Motor neuron (in vitro differentiated cells): ENCODE data around the gene PLEKHB2. TPM values are rescaled to one million over a fixed set of nuclear protein-coding genes. Genes with fewer than 3 reads are reported as not detected.
"Not testable (repeated sequence)": the region's sequence is repeated elsewhere in the genome, so short reads cannot be mapped to it uniquely, and the experiment has no call there.

Source experiments
- ATAC-seq, 8 experiments: fragments of 200-7000 bp; cut with Tn5 transposase; replicated peaks in 6 of 8; 2 replicates each; pipeline ENCODE4 v1.8.0; 2021; ENCODE audit warnings: mild to moderate bottlenecking in 8 of 8, moderate library complexity in 8 of 8
- H3K27ac ChIP-seq, 2 donors: fragments of 250-450 bp; sonication (Bioruptor Pico); 2 replicates each; pipeline ENCODE4 v1.9.0; 2021; ENCODE audit warnings: antibody characterized with exemption in 2 of 2, mild to moderate bottlenecking in 2 of 2, moderate library complexity in 1 of 2
- H3K4me1 ChIP-seq, 2 donors: fragments of 250-450 bp; sonication (Bioruptor Pico); replicated peaks in 1 of 2; 2 replicates each; pipeline ENCODE4 v1.6.1; 2021; ENCODE audit warnings: antibody characterized with exemption in 2 of 2, mild to moderate bottlenecking in 2 of 2, moderate library complexity in 1 of 2
- H3K4me3 ChIP-seq, 5 donors: fragments of 250-450 bp; sonication (Bioruptor Pico); 2 replicates each; pipeline ENCODE4 v1.9.0; 2021; ENCODE audit warnings: antibody characterized with exemption in 5 of 5, mild to moderate bottlenecking in 5 of 5, moderate library complexity in 4 of 5
- WGBS, 10 experiments: fragments of 450-650 bp; shearing (Covaris generic); methylation state at CpG; one replicate each; pipeline ENCODE4 v1.0.0; 2022; 5-methylcytosine and 5-hydroxymethylcytosine counted together
- in situ Hi-C, 9 experiments: fragments of 400-800 bp; cut with MboI; loops; one replicate each; pipeline ENCODE4 v1.15.0; 2021; ENCODE audit warnings: low sequenced_read_pairs in 9 of 9, low pct_unique_long_range_greater_than_20kb in 2 of 9; ENCODE audit not compliant: unreplicated experiment in 9 of 9
- total RNA-seq, 8 experiments: library from RNA; unstranded; fragments of 300-600 nt; gene quantifications; 2 replicates each; pipeline versions ENCODE4 v1.2.3 to v1.2.4, GENCODE V29; 2022

PLEKHB2 gene
- total RNA-seq, 8 experiments from 2014 or later = 52.8 to 242 (median 73.4) TPM

DNA sequence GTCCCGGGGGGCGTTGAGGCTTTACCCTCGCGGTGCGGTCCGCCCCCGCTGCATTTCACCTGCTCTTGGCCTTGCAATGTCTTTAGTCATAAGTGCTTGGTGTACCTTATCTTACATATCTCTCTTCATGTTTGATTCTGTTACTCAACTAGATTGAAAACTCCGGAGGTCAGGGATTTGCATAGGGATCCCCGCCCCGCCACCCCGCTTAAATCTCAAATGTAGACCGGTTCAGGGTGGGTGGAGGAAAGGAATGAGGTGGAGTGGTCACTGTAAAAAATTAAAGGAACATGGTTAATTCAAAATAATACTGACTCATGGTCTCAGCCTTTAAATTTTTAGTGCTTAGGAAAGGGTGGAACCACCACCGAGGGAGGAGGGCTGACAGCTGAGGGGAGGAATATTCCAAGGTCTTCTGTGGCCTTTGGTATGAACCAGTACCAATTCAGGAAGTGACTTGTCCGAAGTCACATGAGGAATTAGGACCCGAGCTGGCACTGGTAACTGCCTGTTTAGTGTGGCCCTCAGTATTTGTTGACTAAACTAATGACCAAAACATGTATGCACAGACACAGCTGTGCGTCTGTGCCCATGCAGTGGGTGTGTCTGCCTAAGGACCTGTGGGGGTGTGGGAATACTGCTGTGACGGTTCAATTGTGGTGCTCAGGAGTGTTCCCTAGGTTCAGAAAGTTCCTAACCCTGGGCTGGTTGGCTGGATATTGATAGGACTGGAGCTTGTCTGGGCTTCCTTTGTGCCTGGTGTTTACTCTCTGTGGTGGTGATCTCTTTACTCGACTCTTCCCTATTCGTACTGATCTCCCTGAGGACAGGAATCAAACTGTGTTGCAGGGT lies 1.0 kb downstream of the PLEKHB2 start:
- peak; percentile 19 to 72 (median 46) for ATAC-seq
- WGBS, 10 experiments = 0 to 7% (median 4%) methylated on average over 2 to 13 of the region's 19 CpGs; no CpG with 5 or more reads in 1 of the 10 experiments
- in situ Hi-C loops = no loop called here

DNA sequence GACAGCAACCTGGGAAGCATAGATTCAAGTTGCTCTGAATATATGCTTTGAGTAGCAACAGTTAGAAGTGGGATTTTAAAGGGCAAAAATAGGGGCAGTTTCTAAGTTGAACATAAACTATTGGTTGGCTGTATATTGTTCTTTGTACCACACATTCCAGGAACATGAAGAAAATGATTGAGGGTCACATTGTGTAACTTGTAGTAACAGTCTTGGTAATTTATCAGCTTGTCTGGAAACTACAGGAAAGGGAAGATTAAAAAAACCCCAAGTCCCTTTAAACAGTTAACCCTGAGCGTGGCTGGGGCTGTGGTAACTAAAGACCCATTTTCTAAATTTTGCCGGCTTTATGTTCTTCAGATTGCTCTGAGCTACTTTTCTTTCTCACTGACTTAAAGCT lies 7.4 kb downstream of the PLEKHB2 start:
- ATAC-seq = no peak
- H3K27ac ChIP-seq = no peak overlapping the region
- WGBS, 10 experiments = 73 to 100% (median 89%) methylated on average over 1 to 2 of the region's 2 CpGs; no CpG with 5 or more reads in 3 of the 10 experiments
- in situ Hi-C loops = no loop called here
- peaks cover 0 to 10% of the 10 kb centered on the region in 2 donors for H3K4me1 ChIP-seq
- H3K4me3 ChIP-seq = no peak overlapping the region

More for the DNA sequence above, 1.0 kb downstream of the PLEKHB2 start:
- peak overlapping the region; percentile 67 to 98 (median 91) for H3K4me3 ChIP-seq
- peak overlapping the region; percentile 86 to 90 for H3K27ac ChIP-seq
- peaks cover 10 to 13% of the 10 kb centered on the region in 2 donors for H3K4me1 ChIP-seq

DNA sequence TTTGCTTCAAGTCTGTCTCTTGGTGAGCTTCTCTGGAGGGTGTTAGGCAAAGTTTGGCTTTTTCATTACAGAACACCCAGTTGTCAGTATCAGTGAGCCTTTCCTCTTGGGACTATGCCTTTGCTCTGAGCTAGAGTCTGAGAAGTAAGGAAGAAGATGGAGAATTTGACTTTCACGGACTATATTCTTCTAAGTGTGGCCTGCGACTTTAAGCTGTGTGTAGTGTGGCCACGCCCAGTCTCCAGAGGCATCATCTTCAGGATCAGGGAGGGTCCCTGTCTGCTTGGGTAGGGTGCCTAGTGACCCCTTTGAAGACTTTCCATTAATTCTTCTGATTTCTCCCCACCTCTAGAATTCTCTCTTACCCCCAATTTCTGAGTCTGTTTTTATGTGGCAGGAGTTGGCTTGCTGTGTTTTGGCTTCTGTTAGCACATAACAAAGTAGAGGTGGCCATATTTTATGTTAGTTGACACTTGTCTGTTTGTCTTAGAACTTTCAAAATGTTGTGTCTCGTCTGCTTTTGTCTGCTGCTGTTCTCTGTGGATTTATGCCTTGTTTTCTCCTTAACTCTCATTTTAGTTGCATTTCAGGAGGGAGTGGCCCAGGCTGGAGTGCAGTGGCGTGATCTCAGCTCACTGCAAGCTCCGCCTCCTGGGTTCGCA lies 8.6 kb downstream of the PLEKHB2 start:
- no peak overlapping the region for H3K27ac ChIP-seq
- WGBS, 10 experiments = 20 to 100% (median 88%) methylated on average over 2 to 4 of the region's 7 CpGs; no CpG with 5 or more reads in 2 of the 10 experiments
- peak in 3 of 8 experiments; percentile 29 to 77 (median 55) for ATAC-seq
- H3K4me1 ChIP-seq = peaks cover 0 to 10% of the 10 kb centered on the region in 2 donors
- H3K4me3 ChIP-seq = no peak overlapping the region
- in situ Hi-C loops = no loop called here

DNA sequence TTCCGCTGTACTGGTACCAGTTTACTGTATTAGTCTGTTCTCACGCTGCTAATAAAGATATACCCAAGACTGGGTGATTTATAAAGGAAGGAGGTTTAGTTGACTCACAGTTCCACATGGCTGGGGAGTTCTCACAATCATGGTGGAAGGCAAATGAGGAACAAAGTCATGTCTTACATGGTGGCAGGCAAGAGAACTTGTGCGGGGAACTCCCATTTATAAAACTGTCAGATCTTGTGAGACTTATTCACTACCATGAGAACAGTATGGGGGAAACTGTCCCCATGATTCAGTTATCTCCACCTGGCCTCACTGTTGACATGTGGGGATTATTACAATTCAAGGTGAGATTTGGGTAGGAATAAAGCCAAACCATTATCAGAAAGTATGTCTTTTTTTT lies 9.8 kb downstream of the PLEKHB2 start:
- H3K4me3 ChIP-seq, H3K4me1 ChIP-seq, H3K27ac ChIP-seq, ATAC-seq, in situ Hi-C loops: not testable (repeated sequence)
- WGBS, 10 experiments = 90 to 100% (median 100%) methylated on average over 1 to 3 of the region's 3 CpGs; no CpG with 5 or more reads in 3 of the 10 experiments

DNA sequence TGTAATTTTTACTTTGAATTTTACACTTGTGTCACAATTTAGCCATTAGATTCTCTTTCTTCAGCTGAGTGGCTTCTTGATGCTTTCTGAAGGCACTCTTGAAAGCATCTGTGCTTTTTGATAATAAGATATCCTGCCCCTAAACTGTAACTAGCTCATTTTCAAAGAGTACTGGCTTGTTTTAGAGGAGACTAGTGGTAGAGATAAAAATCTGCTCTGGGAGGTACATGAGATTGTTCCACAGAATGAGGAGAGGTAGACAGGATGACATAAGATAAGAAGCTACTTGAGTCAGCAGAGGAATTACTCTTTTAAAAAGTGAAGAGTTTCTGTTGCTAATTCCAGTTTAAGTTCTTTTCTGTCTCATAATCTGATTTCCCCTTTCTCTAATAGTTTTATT lies 10.6 kb downstream of the PLEKHB2 start:
- in situ Hi-C loops = no loop called here
- Histone ChIP-seq H3K27ac (no peak overlapping the region), H3K4me3 (no peak overlapping the region), H3K4me1 (peaks cover 0 to 10% of the 10 kb centered on the region in 2 donors)
- no peak for ATAC-seq

DNA sequence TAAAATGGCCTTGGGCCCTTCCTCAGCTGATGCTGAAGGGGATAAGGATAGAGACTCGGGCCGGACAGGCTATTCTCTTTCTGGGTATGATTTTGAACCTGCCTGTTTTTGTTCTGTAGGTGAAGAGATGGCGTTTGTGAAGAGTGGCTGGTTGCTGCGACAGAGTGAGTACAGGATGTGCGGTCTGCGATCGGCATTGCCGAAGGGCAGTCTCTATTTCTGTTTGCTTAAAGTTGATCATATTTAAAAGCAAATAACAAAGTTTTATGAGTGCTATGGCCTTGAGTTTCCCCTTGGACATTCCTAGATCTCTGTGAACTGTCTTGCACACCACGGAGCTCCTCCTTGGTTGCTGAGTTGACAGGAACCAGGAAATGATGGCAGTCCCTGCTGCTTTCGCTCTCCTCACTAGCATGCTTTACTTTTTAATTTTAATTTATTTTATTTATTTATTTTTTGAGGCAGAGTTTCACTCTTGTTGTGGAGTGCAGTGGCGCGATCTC lies 15.7 kb downstream of the PLEKHB2 start:
- in situ Hi-C loops = no loop called here
- WGBS, 10 experiments = 92 to 100% (median 97%) methylated on average over 2 to 11 of the region's 12 CpGs
- H3K4me1 ChIP-seq = no peaks in the 10 kb centered on the region
- no peak overlapping the region for H3K4me3 ChIP-seq
- no peak overlapping the region for H3K27ac ChIP-seq
- no peak for ATAC-seq

DNA sequence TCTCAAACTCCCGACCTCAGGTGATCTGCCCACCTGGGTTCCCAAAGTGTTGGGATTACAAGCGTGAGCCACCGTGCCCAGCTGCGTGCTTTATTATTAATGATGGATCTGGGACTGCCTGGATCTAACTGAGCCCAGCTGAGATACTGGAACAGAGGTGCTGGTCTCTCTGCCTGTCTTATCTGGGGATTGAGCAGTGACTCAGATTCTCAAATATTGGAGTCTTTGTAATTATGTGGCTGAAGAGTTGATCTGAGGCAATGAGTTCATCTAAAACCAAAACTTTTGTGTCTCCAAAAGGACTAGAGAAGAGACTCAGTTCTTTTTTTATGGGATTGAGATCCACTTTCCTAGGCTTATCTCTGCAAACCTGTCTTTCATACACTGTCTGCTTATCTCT lies 16.3 kb downstream of the PLEKHB2 start:
- Histone ChIP-seq H3K4me3 (no peak overlapping the region), H3K27ac (no peak overlapping the region), H3K4me1 (no peaks in the 10 kb centered on the region)
- no peak for ATAC-seq
- in situ Hi-C loops = no loop called here
- WGBS, 10 experiments = 93 to 100% (median 100%) methylated on average over 1 to 4 of the region's 4 CpGs; no CpG with 5 or more reads in 4 of the 10 experiments

DNA sequence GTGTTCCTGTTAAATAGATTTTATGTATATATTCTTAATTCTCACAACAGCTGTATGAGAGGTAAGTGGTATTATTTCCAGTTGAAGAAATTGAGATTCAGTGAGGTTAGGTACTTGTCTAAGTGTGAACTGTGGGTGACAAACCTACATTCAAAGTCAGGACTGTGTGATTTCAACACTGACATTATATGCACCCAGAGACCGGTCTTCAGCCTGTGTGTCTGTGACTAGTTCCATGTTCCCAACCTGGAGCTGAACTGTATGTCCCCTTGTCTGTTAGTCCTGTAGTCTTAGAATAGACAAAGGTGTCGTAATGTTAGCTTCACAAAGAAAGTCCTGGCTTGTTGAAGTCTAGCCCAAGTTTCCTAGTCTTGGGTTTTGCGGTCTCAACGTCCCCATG lies 17.4 kb downstream of the PLEKHB2 start:
- H3K4me3 ChIP-seq = no peak overlapping the region
- WGBS, 10 experiments = 95 to 100% (median 100%) methylated on average over 1 to 3 of the region's 4 CpGs; no CpG with 5 or more reads in 6 of the 10 experiments
- H3K4me1 ChIP-seq = no peaks in the 10 kb centered on the region
- ATAC-seq = no peak
- in situ Hi-C loops = no loop called here
- no peak overlapping the region for H3K27ac ChIP-seq

DNA sequence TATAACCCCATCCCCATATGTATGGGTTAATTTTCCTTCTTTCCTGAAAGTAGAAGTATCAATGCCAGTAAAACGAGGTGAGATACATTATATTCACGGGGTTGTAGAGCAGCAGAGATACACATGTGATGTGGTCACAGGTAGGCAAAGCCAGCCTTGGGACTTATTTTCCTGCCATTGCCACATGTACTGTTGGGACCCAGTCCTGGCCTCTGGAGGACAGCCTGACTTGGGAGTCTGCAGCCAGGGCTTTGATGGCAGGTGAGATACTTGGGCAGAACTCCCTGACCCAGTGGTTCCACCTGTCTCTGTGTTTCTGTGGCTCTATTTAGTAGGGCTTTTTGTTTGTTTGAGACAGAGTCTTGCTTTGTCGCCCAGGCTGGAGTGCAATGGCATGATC lies 18.1 kb downstream of the PLEKHB2 start:
- Histone ChIP-seq H3K27ac (no peak overlapping the region), H3K4me1 (no peaks in the 10 kb centered on the region), H3K4me3 (no peak overlapping the region)
- WGBS, 10 experiments = 80 to 100% (median 100%) methylated on average over 1 to 3 of the region's 3 CpGs; no CpG with 5 or more reads in 2 of the 10 experiments
- in situ Hi-C loops = no loop called here
- no peak for ATAC-seq

DNA sequence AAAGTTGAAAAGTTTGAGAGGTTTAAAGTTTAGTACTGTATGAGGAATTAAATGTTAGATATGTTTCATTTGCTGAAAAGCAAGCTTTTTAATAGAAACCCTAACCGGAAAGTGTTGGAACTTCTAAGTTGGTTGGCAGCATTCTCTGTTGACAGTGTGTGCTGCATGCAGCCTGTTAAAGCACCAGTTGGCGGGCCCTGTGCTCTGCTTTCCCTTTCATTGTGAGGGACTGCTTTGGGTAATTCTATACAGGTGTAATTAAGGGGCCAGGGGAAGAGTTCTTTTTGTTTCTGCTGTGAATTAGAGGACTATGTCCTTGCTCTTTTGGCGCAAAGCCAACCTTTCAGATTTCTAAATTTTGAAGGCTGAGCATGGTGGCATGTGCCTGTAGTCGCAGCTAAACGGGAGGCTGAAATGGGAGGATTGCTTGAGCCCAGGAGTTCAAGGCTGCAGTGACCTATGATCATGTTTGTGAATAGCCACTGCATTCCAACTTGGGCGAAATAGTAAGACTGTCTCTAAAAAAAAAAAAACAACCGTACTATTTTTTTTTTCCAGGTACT lies 20.1 kb downstream of the PLEKHB2 start:
- Histone ChIP-seq H3K27ac (no peak overlapping the region), H3K4me1 (no peaks in the 10 kb centered on the region), H3K4me3 (no peak overlapping the region)
- ATAC-seq = peak in 1 of 8 experiments; percentile 19
- in situ Hi-C loops = no loop called here
- 63 to 100% (median 88%) methylated on average over 1 to 7 of the region's 7 CpGs for WGBS, 10 experiments

DNA sequence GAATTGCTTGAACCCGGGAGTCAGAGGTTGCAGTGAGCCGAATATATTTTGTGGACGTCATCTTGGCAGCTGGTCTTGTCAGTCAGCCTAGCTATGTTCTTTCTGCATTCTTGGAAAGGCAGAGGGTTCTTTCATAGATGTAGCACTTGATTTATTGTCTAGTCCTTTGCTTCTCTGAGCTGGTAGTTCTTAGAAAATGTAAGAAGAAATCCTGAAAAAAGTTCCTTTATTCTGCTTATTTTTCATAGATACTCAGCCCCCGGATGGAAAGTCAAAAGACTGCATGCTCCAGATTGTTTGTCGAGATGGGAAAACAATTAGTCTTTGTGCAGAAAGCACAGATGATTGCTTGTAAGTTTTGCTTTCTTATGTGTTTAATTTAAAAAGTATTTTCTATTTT lies 21.3 kb downstream of the PLEKHB2 start:
- Histone ChIP-seq H3K27ac (no peak overlapping the region), H3K4me3 (no peak overlapping the region), H3K4me1 (no peaks in the 10 kb centered on the region)
- 78 to 100% (median 93%) methylated on average over 1 to 5 of the region's 5 CpGs; no CpG with 5 or more reads in 3 of the 10 experiments for WGBS, 10 experiments
- in situ Hi-C loops = no loop called here
- no peak for ATAC-seq

DNA sequence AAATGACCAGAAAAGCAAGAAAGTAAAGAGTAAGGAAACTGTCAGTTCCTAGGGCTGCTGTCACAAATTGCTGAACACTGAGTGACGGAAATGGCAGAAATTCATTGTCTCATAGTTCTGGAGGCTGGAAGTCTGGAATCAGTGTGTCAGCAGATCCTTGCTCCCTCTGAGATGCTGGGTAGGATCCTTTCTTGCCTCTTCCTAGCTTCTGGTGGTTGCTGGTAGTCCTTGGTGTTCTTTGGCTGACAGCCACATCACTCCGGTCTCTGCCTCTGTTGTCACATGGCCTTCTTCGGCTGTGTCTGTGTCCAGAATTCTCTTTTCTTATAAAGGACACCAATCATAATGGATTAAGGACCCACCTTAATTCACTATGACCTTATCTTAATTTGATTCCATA lies 21.9 kb downstream of the PLEKHB2 start:
- no peak for ATAC-seq
- Histone ChIP-seq H3K4me3 (no peak overlapping the region), H3K4me1 (no peaks in the 10 kb centered on the region), H3K27ac (no peak overlapping the region)
- 92 to 100% (median 100%) methylated on average over 1 to 3 of the region's 3 CpGs; no CpG with 5 or more reads in 2 of the 10 experiments for WGBS, 10 experiments
- in situ Hi-C loops = no loop called here

DNA sequence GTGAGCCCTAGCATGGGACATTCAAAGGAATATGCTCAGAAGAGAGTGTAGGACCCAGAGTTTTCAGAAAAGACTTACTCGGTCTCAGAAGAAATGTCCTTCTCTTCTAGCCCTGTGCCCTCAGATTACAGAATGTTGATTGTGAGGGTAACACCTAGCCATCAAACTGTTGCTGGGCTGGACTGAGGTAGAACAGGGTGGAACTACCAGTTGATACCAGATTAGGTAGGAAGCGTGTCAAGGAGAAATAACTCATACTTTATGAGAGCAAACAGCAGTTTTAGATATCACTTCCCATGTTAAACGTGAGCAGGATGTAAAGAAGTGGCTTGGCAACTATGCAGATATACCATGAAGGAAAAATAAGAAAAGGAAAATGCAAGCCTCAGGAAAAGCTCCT lies 22.8 kb downstream of the PLEKHB2 start:
- H3K27ac ChIP-seq = no peak overlapping the region
- no peaks in the 10 kb centered on the region for H3K4me1 ChIP-seq
- H3K4me3 ChIP-seq = no peak overlapping the region
- in situ Hi-C loops = no loop called here
- 69 to 100% (median 94%) methylated on average over 1 to 3 of the region's 3 CpGs for WGBS, 10 experiments
- ATAC-seq = no peak
